Activated T-cell treated with anti-CD3 and anti-CD28 coated beads, Interleukin-2, amount 50 U/mL, for 24 hours (primary cell): ENCODE measurements around the gene MAPK12.

ENCODE experiments used
- DNase-seq: peaks from one replicate; pipeline ENCODE4 v3.0.0-alpha.2; 2020
- H3K27ac Mint-ChIP-seq: 2 replicates; pipeline ENCODE4 v1.8.0; 2020; ENCODE audit warnings: mild to moderate bottlenecking, mixed read lengths
- H3K27me3 Mint-ChIP-seq: 2 replicates; pipeline ENCODE4 v1.8.0; 2020; ENCODE audit warnings: mixed read lengths
- H3K36me3 Mint-ChIP-seq: 2 replicates; pipeline ENCODE4 v1.8.0; 2020; ENCODE audit warnings: low read depth, mixed read lengths
- H3K4me1 Mint-ChIP-seq: 2 replicates; pipeline ENCODE4 v1.8.0; 2020; ENCODE audit warnings: low read depth, mixed read lengths
- H3K4me3 Mint-ChIP-seq: 2 replicates; pipeline ENCODE4 v1.8.0; 2020; ENCODE audit warnings: mild to moderate bottlenecking, moderate library complexity, mixed read lengths
- H3K9me3 Mint-ChIP-seq: 2 replicates; pipeline ENCODE4 v1.8.0; 2020; ENCODE audit warnings: mixed read lengths

The MAPK12 gene

DNA sequence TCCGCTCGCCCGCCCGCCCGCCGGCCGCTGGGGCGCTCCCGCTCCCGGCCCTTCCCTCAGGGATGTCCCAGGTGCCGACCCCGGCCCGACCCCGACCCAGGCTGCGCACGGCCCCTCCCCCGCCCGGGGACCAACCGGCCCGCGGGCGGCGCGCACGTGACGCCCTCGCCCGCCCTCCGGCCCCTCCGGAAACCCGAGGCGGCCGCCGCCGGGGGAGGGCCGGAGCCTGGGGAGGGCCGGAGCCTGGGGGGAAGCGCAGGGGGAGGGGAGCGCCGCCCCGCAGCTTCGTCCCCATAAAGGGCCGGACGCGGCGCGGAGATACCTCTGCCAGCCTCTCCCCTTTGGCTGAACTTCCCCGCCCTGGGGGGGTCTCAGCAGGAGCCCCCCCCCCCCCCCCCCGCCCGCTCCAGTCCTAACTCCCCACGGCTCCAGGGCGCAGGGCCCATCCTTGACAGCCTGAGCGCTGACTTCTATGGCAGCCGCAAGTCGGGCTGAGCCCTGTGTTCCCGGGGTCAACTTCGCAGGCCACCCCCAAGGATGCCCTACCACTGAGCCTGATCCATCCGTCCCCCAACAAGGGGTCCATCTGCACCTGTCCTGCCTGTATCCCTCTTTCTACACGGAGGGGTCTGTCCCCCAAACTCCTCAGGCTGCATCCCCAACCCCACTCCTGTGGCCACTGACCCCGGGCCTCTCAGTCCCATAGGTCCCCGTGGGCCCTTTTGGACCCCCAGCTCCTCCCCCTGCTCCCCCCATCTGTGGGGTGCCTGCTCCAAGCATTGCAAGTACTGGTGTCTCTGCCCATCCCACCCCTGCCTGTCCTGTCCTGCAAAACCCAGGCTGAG lies at the start of gene MAPK12:
Gene MAPK12, minus strand, starts transcription at position 69 of the 845 bp plus-strand sequence. CDS start 174 bp downstream, outside the sequence.
- Mint-ChIP-seq H3K9me3 (no peaks in the 10 kb centered on the region), H3K4me1 (peaks cover 8% of the 10 kb centered on the region), H3K27ac (no peak within 1 kb of the TSS), H3K27me3 (peaks cover 52% of the 10 kb centered on the region), H3K4me3 (peak within 1 kb of the TSS; percentile 66), H3K36me3 (no peaks in the 10 kb centered on the region)
- DNase-seq: no peak

GRCh38 chr22:50310949-50311444 lies 49.5 kb upstream of the MAPK12 start:
- no peak overlapping the region for H3K4me3 Mint-ChIP-seq
- H3K9me3 Mint-ChIP-seq: no peaks in the 10 kb centered on the region
- no peaks in the 10 kb centered on the region for H3K36me3 Mint-ChIP-seq
- H3K27ac Mint-ChIP-seq: no peak overlapping the region
- H3K27me3 Mint-ChIP-seq: peaks cover 10% of the 10 kb centered on the region
- DNase-seq: no peak
- peaks cover 22% of the 10 kb centered on the region for H3K4me1 Mint-ChIP-seq

GRCh38 chr22:50310031-50310722 lies 48.7 kb upstream of the MAPK12 start:
- H3K4me1 Mint-ChIP-seq: peaks cover 21% of the 10 kb centered on the region
- H3K9me3 Mint-ChIP-seq: no peaks in the 10 kb centered on the region
- H3K27me3 Mint-ChIP-seq: peaks cover 16% of the 10 kb centered on the region
- no peak for DNase-seq
- H3K36me3 Mint-ChIP-seq: no peaks in the 10 kb centered on the region
- no peak overlapping the region for H3K27ac Mint-ChIP-seq
- H3K4me3 Mint-ChIP-seq: no peak overlapping the region

DNA sequence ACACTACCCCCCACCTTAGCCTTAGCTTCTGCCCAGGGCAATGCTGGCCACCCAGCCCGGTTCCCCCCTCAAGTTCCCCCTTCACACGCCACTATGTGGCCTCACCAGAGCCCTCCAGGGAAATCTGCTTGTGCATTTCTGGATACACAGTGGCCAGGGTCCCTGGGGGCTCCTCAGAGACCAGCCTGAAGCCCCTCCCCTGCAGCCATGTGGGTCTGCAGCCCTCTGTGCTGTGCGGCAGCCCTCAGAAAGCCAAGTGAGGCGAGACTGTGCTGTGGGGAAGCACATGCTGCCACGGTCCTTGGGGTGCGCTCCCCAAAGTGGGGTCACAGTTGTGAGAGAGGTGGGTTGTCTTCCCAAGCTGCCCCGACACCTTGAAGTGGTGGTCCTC lies 48.1 kb upstream of the MAPK12 start:
- H3K27ac Mint-ChIP-seq: no peak overlapping the region
- peaks cover 21% of the 10 kb centered on the region for H3K27me3 Mint-ChIP-seq
- no peak overlapping the region for H3K4me3 Mint-ChIP-seq
- no peaks in the 10 kb centered on the region for H3K9me3 Mint-ChIP-seq
- peaks cover 17% of the 10 kb centered on the region for H3K4me1 Mint-ChIP-seq
- H3K36me3 Mint-ChIP-seq: no peaks in the 10 kb centered on the region
- DNase-seq: no peak

DNA sequence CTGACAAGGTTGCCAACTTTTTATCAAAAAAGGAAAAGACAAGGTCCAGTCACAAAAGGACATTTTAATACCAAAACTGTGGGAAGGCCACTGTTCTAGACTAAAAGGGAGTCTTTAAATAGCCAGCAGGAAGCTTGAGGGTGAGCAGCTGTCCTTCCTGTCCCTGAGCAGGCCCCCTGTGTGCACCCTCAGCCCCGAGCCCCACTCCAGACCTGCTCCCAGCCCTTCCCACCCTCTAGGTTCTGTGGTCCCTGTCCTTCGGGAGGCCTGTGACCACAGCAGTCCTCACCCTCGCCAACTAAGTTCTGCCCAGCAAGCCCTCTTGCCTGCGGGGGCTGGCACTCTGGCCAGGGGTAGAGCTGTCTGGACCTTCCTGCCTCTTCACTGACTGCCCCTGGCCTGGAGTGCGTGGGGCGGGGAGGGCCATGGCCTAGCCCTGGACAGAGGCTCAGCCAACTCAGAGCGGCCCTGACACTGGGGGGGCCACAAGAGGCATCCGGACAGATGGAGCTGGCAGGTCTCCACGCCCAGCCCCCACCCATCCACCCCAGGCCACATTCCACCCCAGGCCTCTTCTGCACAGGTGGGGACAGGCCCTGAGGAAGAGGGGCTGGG lies 47.6 kb upstream of the MAPK12 start:
- Mint-ChIP-seq H3K27ac (no peak overlapping the region), H3K27me3 (peaks cover 25% of the 10 kb centered on the region), H3K4me3 (no peak overlapping the region), H3K36me3 (no peaks in the 10 kb centered on the region), H3K4me1 (peaks cover 12% of the 10 kb centered on the region), H3K9me3 (no peaks in the 10 kb centered on the region)
- DNase-seq: no peak

DNA sequence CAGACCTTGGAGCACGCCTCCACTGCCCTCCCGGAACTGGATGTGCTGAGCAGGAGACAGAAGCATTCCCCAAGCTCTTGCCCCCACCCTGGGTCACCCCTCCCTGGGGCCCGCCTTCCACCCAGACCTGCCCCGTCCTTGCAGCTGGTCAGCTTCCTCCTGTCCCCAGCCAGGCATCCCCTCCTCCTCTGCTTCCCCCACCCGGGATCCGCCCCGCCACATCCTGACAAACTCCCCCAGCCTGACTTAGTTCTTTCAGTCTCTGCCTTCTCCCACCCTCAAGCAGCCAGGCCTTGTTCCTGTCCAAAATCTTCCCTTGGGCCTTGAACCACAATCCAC lies 47.1 kb upstream of the MAPK12 start:
- no peak for DNase-seq
- Mint-ChIP-seq H3K4me3 (no peak overlapping the region), H3K27me3 (peaks cover 27% of the 10 kb centered on the region), H3K4me1 (peaks cover 7% of the 10 kb centered on the region), H3K27ac (no peak overlapping the region), H3K9me3 (no peaks in the 10 kb centered on the region), H3K36me3 (no peaks in the 10 kb centered on the region)

- peaks cover 30% of the 10 kb centered on the region for H3K27me3 Mint-ChIP-seq
- H3K9me3 Mint-ChIP-seq: no peaks in the 10 kb centered on the region
- DNase-seq: no peak
- H3K4me3 Mint-ChIP-seq: no peak overlapping the region
- H3K27ac Mint-ChIP-seq: no peak overlapping the region
- H3K36me3 Mint-ChIP-seq: no peaks in the 10 kb centered on the region
- peaks cover 6% of the 10 kb centered on the region for H3K4me1 Mint-ChIP-seq
These were observed 46.6 kb upstream of the MAPK12 start for GRCh38 chr22:50307890-50308596.

- Mint-ChIP-seq H3K4me3 (no peak within 1 kb of the TSS), H3K4me1 (peaks cover 6% of the 10 kb centered on the region), H3K9me3 (no peaks in the 10 kb centered on the region), H3K36me3 (no peaks in the 10 kb centered on the region), H3K27ac (no peak within 1 kb of the TSS), H3K27me3 (peaks cover 35% of the 10 kb centered on the region)
- DNase-seq: peak; percentile 58
These were observed 45.6 kb upstream of the MAPK12 start, which contains the start of gene PLXNB2 for GRCh38 chr22:50306753-50307749. TSS of gene PLXNB2 (minus strand) at chr22:50307646. CDS start at chr22:50290584, 17,062 bp downstream.

GRCh38 chr22:50305923-50306566 lies 44.6 kb upstream of the MAPK12 start:
- H3K27me3 Mint-ChIP-seq: peaks cover 40% of the 10 kb centered on the region
- no peak overlapping the region for H3K27ac Mint-ChIP-seq
- H3K36me3 Mint-ChIP-seq: no peaks in the 10 kb centered on the region
- peak overlapping the region; percentile 60 for H3K4me3 Mint-ChIP-seq
- peaks cover 6% of the 10 kb centered on the region for H3K4me1 Mint-ChIP-seq
- H3K9me3 Mint-ChIP-seq: no peaks in the 10 kb centered on the region
- DNase-seq: no peak

DNA sequence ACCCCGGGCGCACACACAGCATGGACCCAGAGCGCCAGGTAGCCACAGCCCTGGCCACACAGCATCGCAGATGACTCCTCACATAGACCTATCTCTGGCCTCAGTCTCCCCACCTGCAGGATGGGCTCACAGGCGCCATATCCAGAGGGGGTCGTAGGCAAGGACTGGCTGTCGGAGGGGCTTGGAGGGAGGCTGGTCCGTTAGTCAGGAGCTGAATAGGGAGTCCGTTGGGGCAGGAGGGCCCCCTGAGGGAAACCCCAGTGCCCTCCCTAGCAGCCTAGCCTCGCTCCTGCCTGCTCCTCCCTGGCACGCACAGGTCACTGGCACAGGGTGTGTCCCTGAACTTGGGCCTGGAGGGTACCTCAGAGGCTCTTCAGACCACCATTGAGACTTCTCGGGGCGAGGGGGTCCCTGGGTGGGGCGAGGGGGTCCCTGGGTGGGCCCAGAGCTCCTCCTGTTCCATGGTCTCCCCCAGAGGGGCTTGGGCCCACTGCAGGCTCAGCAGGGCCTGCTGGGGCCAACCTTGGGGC lies 44.0 kb upstream of the MAPK12 start:
- H3K36me3 Mint-ChIP-seq: no peaks in the 10 kb centered on the region
- no peaks in the 10 kb centered on the region for H3K9me3 Mint-ChIP-seq
- no peak overlapping the region for H3K27ac Mint-ChIP-seq
- peaks cover 6% of the 10 kb centered on the region for H3K4me1 Mint-ChIP-seq
- no peak for DNase-seq
- H3K4me3 Mint-ChIP-seq: no peak overlapping the region
- peaks cover 42% of the 10 kb centered on the region for H3K27me3 Mint-ChIP-seq

GRCh38 chr22:50304528-50305392 lies 43.3 kb upstream of the MAPK12 start:
- H3K9me3 Mint-ChIP-seq: no peaks in the 10 kb centered on the region
- no peak overlapping the region for H3K27ac Mint-ChIP-seq
- H3K36me3 Mint-ChIP-seq: no peaks in the 10 kb centered on the region
- peaks cover 42% of the 10 kb centered on the region for H3K27me3 Mint-ChIP-seq
- peaks cover 6% of the 10 kb centered on the region for H3K4me1 Mint-ChIP-seq
- no peak for DNase-seq
- no peak overlapping the region for H3K4me3 Mint-ChIP-seq

GRCh38 chr22:50303848-50304527 lies 42.5 kb upstream of the MAPK12 start:
- no peak overlapping the region for H3K4me3 Mint-ChIP-seq
- no peaks in the 10 kb centered on the region for H3K9me3 Mint-ChIP-seq
- DNase-seq: no peak
- H3K36me3 Mint-ChIP-seq: no peaks in the 10 kb centered on the region
- no peak overlapping the region for H3K27ac Mint-ChIP-seq
- H3K4me1 Mint-ChIP-seq: peaks cover 6% of the 10 kb centered on the region
- peaks cover 43% of the 10 kb centered on the region for H3K27me3 Mint-ChIP-seq
